HG03521 (cell line): ENCODE data around the gene DNAI4.
"Not testable (repeated sequence)": the region's sequence is repeated elsewhere in the genome, so short reads cannot be mapped to it uniquely, and the experiment has no call there.

Source experiments
- ATAC-seq: cut with Tn5 transposase; IDR thresholded peaks from one replicate; pipeline ENCODE4 v1.9.1; 2021; ENCODE audit warnings: mild to moderate bottlenecking, moderate library complexity; ENCODE audit not compliant: unreplicated experiment

DNAI4 gene, protein sequence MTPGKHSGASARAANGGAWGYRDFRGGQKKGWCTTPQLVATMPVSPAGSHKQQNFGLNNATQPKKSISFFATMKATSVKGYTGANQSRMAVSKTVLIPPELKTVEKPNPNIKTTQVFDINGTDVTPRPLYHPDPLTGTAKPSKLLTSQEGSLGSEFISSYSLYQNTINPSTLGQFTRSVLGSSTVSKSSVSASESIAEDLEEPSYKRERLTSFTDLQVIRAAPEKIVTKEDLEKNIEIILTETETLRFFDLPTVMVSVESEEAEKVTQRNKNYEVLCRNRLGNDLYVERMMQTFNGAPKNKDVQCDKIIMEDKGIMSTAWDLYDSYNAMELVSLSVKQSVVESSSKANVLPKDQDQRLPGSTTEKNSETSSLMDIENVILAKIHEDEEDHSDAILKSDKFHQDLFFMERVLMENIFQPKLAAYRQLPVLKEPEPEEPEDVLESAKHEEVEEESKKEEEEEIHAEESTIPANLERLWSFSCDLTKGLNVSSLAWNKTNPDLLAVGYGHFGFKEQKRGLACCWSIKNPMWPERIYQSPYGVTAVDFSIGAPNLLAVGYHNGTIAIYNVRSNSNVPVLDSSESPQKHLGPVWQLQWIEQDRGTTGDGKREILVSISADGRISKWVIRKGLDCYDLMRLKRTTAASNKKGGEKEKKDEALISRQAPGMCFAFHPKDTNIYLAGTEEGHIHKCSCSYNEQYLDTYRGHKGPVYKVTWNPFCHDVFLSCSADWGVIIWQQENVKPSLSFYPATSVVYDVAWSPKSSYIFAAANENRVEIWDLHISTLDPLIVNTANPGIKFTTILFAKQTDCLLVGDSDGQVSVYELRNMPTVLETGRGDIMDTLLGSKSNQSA

DNA sequence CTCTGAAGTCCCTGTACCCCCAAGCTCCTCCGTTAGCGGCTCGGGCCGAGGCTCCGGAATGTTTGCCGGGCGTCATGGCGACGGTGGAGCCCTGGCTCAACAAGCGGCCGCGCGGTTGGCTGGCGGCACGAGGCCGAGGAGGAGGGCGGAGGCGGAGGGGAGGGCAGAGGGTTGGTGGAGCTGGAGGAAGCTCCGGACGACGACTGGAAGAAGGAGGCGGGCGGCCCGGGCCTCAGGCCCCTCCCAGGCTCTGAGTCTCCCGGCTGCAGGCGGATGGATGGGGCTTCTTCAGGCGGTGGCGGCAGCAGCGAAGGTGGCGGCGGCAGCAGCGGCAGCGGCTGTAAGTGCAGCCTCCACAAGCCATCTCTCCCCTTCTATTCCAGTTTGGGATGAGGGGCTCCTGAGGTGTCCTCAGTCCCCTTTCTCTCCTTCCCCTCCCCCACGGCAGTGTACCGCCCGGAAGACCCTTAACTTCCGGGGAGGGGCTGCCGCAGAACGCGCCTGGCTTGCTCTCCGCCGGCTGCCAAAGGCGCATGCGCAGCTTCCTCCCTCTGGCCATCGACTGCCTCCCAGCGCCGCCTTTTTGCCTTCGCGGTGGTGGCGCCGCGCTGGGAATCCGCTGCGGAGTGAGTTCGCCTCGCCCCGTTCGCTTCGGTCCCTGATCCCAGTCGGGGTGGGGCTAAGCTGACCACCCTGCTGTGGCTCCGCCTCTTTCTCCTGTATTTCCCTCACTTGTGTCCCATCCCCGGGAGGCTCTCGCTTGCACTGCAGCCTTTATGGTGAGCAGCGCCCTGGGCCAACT lies at the start of gene DNAI4, which contains the start of gene MIER1:
Gene DNAI4, minus strand, starts transcription at position 101 of the 802 bp plus-strand sequence. Its CDS starts 25 bp downstream, at position 76.
Gene MIER1, plus strand, starts transcription at position 235 of the 802 bp plus-strand sequence. Its CDS starts 39 bp downstream, at position 274.
- peak; percentile 93 for ATAC-seq

DNA sequence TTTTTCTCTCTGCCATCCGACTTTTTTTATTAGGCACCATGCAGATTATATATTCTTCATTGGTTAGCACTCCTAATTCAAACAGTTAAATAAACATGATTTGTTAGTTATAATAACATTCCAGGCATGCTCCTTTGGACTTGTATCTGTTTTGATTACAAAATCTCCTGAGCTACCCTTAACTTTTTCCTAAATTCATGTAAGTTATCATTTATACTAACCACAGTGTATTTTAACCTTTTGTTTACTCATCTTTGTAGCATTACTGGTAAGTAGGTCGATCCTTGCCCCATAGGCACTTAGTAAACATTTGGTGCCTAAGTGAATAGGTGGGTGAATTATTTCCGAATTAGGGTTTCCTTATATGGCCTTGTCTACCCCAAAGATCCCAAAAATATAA lies 43.9 kb upstream of the DNAI4 start:
- ATAC-seq: no peak

DNA sequence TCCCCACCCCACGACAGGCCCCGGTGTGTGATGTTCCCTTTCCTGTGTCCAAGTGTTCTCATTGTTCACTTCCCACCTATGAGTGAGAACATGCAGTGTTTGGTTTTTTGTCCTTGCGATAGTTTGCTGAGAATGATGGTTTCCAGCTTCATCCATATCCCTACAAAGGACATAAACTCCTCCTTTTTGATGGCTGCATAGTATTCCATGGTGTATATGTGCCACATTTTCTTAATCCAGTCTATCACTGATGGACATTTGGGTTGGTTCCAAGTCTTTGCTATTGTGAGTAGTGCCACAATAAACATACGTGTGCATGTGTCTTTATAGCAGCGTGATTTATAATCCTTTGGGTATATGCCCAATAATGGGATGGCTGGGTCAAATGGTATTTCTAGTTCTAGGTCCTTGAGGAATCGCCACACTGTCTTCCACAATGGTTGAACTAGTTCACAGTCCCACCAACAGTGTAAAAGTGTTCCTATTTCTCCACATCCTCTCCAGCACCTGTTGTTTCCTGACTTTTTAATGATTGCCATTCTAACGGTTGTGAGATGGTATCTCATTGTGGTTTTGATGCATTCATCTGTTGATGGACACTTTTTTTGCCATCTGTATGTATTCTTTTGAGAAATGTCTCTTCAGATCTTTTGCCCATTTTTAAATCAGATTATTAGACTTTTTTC lies 41.7 kb upstream of the DNAI4 start:
- not testable (repeated sequence) for ATAC-seq

DNA sequence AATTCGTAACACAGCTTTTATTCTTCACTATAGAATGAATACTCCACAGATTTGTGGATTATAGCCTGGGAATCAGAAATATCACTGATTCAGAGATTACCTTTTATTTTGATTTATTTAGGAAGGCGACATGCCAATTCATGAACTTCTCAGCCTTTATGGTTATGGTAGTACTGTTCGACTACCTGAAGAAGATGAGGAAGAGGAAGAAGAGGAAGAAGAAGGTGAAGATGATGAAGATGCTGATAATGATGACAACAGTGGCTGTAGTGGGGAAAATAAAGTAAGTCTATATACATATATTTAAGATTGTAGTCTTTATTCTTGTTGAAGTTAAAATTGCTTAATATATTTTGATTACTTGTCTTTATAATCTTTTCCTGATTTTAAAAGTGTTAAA lies 33.3 kb upstream of the DNAI4 start:
- ATAC-seq: no peak

DNA sequence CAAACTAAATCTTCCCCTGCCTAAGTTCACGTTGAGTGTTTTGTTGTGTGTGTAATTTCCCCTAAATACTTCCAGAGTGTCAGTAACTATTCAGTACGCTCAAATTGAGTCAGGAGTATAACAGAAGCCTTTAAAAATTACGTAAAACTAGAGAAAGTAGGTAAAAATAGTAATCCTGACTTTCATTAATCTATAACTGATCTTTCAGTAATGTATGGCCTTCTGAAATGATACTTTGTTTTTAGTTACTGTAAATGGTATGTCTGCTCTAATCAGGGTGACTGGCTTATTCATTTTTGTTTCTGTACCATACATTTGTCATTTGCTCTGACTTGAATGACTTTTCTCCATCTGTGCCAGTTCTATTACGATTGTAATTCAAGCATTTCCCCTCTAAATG lies 29.6 kb upstream of the DNAI4 start:
- peak; percentile 61 for ATAC-seq

DNA sequence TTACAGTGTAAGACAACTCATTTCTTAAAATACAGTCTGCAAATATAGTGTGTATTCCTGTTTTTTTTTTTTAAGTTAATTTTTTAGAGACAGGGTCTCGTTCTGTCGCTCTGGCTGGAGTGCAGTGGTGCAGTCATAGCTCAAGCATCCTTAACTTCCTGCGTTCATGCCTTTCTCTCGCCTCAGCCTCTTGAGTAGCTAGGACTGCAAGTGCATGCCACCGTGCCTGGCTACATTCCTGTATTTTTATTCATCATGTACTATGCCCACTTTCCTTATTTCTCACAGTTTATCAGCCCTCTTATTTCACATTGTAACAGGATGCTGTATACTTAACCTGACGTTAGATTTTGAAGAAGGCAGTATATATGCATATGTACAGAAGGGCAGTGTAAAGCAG lies 26.9 kb upstream of the DNAI4 start:
- ATAC-seq: no peak

DNA sequence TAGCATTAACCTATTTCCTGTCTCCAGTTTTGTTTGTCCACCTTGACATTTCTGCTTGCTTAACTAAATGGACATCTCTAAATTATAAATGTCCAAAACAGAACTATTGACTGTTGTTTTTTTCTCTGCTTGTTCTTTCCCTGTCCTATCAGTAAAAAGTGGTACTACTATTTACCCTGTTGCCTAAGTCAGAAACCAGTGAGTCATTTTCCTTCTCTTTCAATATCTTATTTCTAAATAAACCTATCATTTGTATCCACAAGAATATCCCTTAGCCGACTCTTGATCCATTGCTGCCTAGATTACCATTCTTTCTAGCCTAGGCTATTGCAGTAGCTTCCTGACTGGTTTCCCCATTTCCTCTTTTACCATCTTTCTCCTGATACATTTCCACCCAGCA lies 22.6 kb upstream of the DNAI4 start:
- ATAC-seq: no peak

DNA sequence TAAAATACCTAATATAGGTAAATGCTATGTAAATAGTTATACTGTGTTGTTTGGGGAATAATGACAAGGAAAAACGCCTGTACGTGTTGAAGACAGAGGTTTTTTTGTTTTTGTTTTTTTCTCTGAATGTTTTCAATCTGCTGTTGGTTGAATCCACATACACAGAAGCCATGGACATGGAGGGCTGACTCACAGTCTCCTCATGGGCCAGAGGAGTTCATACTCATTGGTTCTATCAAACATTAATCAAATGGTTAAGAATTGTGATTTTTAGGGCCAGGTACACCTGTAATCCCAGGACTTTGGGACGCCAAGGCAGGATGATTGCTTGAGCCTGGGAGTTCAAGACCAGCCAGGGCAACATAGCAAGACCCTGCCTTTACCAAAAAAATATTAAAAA lies 20.7 kb upstream of the DNAI4 start:
- ATAC-seq: no peak

DNA sequence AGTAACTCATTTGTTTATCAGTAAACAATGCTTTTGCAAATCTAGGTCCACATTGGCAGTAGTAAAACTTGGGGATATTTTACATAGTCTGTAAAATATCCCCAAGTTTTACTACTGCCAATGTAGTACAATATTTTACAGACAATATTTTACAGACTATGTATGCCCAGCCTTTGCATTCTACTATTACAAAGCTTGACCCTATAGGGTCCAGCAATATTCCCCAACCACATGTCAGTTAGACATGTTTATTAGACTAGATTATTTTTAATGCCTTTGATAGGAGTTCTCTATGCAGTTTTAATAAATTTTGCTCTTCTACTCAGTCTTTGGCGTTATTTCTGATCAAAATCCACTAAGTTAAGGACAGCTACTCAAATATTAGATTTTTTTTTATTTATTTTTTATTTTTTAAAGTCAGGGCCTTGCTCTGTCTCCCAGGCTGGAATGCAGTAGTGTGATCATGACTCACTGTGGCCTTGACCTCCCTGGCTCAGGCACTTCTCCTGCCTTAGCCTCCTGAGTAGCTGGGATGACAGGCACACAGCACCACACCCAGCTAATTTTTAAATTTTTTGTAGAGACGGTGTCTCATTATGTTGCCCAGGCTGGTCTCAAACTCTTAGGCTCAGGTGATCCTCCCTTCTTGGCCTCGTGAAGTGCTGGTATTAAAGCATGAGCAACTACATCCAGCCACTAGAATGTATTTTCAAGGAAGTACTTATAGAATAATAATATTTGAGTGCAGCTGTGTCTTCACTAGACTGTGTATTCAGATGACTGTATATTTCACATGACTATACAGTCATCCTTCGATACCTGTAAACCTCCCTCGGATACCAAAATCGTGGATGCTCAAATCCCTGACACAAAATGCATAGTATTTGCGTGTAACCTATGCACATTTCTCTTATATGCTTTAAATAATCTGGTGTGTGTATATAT lies 19.9 kb upstream of the DNAI4 start:
- ATAC-seq: no peak

DNA sequence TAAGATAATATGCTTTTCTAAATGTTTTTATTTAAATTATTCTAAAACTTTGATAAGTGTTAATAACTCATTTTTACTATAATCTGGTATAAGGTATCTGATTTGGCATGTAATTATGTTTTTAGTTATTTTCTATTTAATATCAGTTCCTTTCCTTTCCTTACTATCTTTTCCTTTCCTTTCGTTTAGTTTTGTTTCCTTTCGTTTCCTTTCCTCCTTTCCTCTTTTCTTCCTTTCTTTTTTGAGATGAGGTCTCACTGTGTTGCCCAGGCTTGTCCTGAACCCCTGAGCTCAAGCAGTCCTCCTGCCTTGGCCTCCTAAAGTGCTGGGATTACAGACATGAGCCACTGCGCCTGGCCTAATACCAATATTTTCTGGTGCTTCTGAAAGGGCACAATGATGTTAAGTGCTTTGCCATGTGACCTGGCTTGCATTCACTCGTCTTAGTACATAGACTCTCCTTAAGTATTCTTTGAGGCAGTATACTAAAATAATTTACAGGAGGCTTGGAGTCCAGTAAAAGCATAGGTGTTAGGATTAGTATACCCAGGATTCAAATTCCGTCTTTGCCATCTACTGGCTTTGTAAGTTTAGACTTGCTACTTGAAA lies 18.8 kb upstream of the DNAI4 start:
- no peak for ATAC-seq

DNA sequence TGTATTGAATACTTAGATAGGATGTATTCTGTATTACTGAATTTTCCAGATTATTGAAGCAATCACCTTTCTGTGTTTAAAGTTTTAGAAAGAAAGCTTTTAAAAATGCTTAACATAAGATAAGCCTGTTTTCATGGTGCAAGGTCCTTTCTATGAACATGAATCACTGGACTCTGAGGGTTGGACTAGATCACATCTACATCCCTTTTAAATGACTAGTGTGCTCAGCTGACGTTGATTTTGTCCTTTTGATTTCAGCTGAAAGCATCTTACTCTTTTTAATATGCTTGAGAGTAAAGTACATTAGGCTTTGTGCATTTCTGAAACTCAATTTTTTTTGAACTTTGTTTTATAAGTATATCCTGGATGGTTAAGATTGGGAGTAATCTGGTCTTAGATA lies 16.3 kb upstream of the DNAI4 start:
- no peak for ATAC-seq

DNA sequence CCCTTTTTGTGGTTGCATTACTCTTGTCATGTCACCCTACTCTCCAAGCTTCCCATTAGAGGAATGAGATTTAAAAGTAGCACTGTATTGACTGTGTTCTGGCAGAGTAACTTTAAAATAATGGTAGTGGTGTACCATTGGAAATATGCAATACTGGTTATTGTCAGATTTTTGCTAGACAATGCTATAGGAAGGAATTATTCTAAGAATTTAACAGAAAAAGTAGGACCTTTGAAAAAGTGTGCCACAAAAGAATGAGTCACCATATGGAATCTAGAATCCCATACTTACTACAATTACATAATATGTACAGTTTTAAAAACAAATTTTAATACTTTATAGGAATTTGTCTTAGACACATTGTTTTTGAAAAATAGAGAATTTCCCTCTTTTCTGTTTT lies 14.0 kb upstream of the DNAI4 start:
- ATAC-seq: no peak

DNA sequence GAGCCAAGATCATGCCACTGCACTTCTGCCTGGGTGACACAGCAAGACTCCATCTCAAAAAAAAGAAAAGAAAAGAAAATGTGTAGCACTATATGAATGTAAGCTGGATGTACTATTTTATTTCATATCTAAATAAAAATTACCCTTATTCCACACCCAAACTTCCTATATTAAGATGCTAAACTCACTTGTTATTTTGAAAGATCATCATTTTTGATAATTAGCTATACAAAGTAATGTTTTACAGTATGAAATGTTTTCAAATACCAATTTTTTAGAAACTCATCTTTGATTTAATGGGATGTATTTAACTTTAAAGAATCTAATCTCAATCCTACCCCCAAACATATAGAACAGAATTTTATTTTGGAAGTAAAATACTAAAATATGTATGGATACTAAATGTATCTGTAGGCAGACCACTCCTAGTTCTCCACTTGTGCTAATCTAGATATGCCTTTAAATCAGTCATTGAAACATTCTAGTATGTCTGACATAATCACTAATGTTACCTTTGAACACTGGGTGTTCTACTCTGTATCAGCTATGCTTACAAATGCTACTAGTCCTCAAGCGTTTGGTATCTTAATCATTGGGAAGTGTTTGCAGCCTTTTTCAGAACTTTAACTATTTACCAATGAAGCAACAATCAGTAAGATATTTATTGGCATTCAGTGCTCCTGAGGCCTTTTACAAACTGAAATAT lies 13.0 kb upstream of the DNAI4 start:
- ATAC-seq: no peak

DNA sequence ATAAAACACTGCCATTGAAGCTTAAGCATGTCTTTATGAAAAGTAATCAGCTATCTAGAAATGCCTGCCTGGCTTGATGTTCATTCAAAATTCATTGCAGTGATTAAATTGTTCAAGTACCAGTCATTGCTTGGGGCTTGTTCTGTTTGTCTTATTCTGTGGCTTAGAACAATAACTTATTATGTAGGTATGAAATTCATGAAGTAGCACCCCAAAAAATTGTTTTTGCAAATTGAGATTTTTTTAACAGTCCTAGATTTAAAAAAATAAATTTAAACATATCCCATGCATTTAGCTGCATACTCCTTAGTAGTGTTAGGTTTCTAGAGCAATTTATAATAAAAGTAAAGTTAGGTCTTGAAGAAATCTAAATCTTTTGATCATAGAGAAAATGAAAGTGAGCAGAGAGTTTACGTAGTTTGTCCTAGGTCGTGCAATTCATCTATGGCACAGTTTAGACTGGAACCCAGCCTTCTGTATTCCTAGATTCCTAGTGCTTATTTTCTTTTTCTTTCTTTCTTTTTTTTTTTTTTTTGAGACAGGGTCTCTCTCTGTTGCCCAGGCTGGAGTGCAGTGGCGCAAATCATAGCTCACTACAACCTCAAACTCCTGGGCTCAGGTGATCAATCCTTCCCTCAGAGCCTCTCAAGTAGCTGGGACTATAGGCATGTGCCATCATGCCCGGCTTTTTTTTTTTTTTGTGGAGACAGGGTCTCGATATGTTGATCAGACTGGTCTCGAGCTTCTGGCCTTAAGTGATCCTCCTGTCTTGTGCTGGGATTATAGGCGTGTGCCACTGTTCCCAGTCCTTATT lies 9.4 kb upstream of the DNAI4 start:
- ATAC-seq: no peak

DNA sequence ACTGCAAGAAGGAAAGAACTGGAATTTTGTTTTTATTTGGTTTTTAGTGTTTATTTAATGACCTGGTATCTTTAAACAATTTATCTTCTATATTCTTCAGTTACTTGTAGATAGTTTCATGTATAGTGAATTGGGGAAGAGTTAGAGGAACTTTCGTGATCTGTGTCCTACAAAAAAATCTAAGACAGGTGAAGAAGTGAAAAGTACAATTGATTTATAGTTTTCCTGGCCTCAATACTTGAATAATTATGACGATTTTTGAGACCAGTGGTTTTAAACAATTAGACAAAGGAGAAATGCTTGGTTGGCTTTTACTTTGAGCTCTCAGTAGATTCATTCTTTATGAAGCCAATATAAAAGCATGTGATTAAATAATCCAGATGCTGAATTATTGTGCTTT lies 7.6 kb upstream of the DNAI4 start:
- ATAC-seq: no peak

DNA sequence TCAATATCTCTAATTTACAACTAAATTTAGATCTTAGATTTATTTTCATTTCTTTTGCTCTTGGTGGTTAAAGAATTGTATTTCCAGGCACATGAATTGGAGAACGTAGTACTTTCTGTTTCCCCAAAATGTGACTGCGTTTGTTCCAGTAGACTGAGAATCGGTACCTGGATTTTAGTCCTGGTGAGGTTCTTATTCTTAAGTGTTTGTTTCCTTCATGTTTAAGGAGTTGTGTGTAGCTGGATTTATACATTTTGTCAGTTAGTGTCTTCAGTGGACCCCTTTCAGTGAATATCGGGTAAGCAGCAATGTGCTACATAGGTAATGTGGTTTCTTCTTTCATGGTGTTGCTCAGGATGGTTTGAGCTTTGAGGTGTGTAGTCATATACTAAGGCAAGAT lies 6.9 kb upstream of the DNAI4 start:
- no peak for ATAC-seq

DNA sequence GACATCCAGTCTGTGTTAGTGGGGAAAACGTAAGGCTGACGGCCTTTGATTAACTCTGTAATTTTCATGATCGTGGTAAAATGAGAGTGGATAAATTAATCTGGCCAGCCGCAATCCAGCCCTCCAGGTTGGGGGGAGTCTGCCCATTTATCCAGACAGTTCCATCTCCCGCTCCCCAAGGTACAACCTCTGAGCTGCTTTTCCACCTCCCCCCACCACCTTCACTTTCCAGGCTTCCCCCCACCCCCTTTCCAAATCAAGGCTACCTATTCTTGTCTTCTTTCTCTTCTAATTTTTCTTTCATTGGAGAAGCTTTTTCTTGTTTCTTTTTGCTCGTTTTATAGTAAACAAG lies 6.1 kb upstream of the DNAI4 start:
- ATAC-seq: no peak
